GM11168 (cell line): ENCODE results near the gene FAM210A.
"Not testable (repeated sequence)": the region's sequence is repeated elsewhere in the genome, so short reads cannot be mapped to it uniquely, and the experiment has no call there.

ENCODE experiments used
- in situ Hi-C: fragments of 300-500 bp; cut with MboI; formaldehyde crosslinking; loops from one replicate; pipeline ENCODE4 v1.12.0; 2022; ENCODE audit warnings: low sequenced_read_pairs; ENCODE audit not compliant: unreplicated experiment

FAM210A gene

DNA sequence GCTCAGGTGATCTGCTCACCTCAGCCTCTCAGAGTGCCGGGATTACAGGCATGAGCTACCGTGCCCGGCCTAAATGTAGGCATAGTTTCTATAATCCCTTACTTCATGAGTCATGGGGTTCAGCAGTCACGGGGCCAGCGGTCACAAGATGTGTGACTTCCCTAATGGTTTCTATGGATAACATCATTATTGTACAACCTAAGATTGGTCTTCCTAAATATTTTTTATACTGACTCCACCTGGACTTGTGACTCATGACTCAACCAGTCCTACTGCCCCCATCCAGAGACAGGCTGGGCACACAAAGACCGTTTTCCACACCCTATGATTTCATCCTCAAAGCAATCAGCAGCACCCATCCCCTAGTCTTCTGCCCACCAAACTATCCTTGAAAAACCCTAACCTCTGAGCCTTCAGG lies 15.9 kb downstream of the FAM210A start:
- in situ Hi-C loops: no loop called here

DNA sequence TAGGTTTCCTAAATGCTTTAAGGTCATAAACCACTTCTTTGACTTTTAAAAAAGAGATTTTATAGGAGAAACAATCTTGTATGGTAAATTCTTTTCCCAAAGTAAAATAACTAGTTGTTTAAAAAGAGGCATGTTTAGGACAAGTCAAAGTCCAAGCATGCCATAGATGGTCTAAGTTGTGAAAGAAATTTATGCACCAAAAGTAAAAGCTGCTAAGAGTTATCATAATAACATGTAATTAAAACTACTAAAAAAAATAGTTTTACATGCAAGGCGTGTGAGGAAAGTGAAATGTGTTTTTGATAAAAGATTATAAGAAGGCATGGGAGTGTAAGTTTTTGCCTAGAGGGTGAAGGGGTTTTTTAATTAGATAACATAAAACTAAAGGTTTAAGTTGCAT lies 22.5 kb downstream of the FAM210A start:
- in situ Hi-C loops: no loop called here

DNA sequence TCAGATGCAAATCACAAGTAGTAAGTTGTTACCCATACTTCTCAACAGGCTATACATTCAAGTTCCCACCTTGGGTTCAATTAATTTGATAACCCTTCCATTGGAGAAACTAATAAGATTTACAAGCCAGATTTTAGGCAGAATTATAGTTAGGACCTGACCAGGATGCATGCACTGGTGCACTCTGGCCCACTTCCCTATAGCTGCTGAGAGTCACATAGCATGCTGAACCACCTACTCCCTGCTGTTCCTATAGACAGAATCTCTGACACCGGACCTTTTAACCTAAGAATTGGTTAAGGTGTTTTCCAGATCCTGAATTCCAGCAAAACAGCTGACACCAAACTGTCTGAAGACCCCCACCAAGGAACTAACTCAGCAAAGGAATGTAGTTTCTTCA lies 26.2 kb downstream of the FAM210A start:
- in situ Hi-C loops: no loop called here

DNA sequence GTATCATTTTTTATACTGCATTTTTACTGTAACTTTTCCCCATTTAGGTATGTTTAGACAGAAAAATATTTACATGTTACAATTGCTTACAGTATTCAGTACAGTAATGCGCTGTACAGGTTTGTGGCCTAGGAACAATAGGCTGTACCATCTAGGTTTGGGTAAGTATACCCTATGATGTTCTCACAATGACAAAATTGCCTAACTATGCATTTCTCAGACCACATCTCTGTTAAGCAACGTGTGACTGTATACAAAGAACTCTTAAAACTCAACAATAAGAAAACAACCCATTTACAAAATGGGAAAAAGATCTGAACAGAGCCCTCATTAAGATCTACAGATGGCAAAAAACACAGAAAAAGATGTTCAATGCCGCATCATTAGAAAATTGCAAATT lies 29.4 kb downstream of the FAM210A start:
- in situ Hi-C loops: no loop called here

DNA sequence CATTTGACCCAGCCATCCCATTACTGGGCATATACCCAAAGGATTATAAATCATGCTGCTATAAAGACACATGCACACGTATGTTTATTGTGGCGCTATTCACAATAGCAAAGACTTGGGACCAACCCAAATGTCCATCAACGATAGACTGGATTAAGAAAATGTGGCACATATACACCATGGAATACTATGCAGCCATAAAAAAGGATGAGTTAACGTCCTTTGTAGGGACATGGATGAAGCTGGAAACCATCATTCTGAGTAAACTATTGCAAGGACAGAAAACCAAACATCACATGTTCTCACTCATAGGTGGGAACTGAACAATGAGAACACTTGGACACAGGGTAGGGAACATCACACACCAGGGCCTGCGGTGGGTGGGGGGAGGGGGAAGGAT lies 31.0 kb downstream of the FAM210A start:
- in situ Hi-C loops: not testable (repeated sequence)

DNA sequence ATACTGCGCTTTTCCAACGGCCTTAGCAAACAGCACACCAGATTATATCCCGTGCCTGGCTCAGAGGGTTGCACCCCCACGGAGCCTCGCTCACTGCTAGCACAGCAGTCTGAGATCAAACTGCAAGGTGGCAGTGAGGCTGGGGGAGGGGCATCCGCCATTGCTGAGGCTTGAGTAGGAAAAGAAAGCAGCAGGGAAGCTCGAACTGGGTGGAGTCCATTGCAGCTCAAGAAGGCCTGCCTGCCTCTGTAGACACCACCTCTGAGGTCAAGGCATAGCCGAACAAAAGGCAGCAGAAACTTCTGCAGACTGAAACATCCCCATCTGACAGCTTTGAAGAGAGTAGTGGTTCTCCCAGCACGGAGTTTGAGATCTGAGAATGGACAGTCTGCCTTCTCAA lies 36.3 kb downstream of the FAM210A start:
- in situ Hi-C loops: not testable (repeated sequence)

DNA sequence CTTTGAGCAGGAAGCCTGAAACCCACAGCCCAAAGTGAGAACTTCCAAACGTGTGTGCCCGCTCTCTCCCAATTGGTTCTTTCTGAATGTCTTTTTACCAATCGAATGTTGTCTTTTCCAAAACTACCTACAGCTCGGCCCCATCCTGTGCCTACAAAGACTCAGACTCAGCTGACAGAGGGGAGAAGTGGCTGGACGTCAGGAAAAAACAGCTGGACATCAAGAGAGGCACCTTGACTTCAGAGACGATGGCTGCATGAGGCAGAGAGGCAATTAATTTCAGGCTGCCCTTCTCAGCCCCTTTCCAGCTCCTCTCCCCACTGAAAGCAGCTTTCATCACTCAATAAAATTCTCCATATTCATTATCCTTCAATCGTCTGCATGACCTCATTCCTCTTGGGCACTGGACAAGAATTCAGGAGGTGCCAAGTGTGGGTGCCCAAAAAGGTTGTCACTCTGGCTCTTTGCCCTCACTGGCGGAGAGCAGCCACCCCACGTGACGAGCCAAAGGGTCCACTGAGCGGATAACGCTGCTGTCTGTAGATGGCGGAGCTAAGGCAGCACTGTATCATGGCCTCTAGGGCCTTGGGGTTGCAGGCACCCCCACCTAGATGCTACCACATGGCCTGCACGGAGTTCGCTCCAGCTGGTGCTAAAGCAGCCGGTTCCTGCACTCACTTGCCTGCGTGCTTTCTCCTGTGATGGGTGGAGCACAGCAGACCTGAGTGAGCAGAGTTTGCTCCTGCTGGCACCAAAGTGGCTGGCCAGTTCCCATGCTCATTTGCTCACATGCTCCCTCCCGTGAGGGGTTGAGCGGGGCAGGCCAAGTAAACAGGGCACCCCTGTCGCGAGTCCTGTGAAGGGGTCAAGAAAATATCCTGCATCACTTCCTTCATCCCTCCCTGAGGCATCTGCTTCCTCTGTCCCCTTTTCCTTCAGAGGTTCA lies 37.9 kb downstream of the FAM210A start:
- in situ Hi-C loops: no loop called here

DNA sequence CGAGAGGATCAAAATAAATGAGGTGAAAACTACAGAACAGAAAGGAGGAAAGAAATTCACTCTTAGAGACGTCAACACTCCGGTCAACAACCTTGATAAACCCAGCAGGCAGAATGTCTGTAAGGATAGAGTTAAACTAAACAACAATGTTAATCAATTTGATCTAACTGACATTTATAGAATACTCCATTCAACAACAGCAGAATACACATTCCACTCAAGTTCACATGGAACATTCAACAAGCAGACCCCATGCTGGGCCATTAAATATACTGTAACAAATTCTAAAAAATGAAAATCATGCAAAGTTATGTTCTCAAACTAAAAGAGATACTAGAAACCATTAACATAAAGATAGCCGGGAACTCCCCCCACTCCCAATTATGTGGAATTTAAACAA lies 41.8 kb downstream of the FAM210A start:
- in situ Hi-C loops: no loop called here

DNA sequence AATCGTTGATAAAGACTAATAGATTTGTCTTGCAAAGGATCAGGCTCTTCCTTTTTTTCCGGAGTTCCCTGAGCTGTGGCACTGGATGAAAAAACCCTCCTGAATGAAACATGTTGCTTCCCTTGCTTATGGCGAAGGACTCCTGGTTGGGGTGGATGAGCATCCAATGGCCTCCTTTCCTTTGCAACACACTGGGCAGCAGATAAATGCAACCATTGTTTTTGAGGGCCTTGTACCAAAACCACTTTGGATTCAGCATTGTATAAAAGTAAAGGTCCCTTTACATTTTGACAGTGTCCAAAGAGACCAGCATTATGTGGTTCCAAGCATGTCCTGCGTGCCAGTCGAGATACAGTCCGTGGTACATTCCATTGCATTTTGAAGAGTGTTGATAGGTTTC lies 44.7 kb downstream of the FAM210A start:
- in situ Hi-C loops: no loop called here

DNA sequence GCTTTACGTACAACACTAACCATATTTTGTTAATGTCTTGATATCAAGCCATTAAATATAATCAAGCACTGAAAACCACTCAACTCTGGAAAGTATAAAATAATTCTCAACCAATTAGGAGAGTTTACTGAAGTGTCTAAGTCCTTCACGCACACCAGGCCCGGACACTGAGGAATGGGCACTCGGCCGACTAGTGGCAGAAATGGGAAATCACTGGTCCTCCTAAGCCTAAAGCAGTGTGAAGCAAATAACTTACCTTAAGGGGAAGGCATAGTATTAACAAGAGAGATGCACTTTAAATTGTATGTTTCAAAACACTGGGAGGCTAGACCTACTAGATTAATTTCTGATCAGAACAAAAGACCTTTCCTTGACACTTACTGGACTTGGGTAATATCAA lies 45.7 kb downstream of the FAM210A start:
- in situ Hi-C loops: no loop called here

DNA sequence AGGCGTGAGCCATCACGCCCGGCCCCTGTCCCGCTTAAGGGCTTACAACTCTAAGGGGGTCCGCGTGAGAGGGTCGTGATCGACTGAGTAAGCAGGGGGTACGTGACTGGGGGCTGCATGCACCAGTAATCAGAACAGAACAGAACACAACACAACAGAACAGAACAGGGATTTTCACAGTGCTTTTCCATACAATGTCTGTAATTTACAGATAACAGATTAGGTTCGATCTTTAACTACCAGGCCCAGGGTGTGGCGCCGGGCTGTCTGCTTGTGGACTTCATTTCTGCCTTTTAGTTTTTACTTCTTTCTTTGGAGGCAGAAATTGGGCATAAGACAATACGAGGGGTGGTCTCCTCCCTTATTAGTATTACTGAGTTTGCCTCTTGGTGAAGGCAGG lies 49.0 kb downstream of the FAM210A start:
- in situ Hi-C loops: not testable (repeated sequence)

DNA sequence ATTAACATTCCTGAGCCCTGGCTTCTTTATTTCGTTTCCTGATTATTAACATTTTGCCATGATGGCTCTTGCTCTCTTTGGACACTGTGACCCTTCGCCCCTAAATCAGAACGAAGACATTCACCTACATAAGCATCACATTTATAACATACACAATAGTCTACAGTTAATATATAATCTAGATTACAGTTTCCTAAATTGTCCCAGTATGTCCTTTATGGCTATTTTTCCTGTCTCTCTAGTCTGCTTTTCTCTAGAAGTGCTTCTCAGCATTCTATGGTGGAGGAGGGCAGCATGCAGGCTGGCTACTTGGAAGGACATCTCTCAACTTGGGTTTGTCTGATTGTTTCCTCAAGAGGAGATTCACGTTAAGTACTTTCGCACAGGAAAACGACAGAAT lies 49.9 kb downstream of the FAM210A start:
- in situ Hi-C loops: no loop called here

DNA sequence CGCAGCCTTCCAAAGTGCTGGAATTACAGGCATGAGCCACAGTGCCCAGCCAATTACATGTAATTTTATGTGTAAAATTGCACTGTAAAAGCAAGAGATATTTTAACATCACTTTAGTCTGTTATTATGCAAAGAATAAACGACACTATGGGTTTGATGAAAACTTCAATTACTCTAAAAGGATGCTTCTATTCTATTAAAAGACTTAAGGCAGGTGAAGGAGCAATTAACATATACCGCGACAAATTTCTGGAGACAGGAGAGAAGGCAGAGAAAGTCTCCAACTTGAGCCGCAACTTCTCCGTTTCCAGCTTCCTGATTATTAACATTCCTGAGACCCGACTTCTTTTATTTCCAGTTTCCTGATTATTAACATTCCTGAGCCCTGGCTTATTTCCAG lies 53.7 kb downstream of the FAM210A start:
- in situ Hi-C loops: no loop called here

DNA sequence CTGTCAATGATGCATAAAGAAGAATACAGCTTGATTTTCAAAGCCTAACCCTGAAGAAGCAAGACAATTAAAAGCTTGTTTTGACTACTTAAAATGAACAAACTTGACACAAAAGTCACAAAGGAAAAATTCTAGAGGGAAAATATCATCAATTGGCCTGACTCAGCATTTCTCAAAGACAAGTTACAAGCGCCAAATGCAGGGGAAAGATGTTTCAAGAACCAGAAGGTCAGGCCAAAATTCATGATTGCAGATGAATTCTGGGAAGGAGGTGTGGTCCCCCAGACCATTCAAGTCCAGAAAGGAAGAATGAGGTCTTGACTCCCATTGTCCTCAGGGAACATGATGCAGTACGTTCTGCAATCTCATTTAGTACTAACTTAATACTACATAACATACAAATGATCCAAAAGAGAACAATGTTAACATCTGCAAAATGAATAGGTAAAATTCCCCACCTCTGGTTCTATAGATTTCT lies 64.5 kb downstream of the FAM210A start:
- in situ Hi-C loops: no loop called here

DNA sequence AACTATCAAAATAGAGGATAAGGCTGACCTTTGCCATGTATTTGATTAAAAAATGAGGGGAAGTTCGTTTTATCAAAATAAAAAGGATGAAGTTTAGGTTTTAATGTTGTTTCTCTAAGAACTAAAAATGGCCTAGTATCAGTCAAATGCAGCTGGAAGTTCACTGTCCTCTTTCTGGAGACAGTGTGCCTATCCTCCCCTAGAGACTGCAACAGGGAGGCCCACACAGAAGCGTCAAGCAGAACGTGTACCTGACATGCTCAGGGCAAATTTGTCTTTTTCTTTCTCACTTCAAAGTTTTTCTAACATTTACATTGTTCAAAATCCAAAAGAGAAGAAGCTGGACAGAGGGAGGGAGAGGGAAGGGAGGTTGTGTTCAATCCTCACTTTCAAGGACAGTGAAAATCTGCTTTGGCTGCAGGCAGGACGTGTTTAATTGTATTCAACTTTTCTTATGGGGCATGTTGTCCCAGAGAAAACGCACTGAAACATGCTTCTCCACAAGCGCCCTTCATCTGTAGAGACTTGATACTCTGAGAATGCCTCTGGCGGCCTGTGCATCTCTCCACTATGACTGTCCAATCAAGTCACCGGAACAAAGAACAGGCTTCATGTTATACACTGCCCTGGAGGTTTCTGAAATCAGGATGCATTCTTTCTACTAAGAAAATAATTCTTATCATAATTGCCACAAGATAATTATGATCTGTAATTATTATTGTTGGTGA lies 65.1 kb downstream of the FAM210A start:
- in situ Hi-C loops: no loop called here

DNA sequence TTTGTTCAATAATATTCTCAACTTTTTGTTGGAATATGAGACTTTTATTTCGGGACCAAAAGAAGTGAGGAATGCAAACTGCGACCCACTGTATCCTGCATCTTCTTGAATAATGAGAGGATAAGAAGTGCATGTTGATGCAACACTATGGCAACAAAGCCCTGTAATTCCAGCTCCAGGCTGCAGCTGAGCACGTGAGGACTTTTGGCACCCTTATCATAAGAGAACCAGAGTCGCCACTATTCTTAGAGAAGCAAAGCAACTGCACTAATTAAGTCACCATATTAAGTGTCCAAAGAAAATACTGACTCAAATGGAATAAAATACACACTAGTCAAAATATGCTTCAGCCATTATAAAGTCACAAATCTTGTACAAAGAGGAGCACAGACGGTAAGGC lies 65.8 kb downstream of the FAM210A start:
- in situ Hi-C loops: no loop called here

DNA sequence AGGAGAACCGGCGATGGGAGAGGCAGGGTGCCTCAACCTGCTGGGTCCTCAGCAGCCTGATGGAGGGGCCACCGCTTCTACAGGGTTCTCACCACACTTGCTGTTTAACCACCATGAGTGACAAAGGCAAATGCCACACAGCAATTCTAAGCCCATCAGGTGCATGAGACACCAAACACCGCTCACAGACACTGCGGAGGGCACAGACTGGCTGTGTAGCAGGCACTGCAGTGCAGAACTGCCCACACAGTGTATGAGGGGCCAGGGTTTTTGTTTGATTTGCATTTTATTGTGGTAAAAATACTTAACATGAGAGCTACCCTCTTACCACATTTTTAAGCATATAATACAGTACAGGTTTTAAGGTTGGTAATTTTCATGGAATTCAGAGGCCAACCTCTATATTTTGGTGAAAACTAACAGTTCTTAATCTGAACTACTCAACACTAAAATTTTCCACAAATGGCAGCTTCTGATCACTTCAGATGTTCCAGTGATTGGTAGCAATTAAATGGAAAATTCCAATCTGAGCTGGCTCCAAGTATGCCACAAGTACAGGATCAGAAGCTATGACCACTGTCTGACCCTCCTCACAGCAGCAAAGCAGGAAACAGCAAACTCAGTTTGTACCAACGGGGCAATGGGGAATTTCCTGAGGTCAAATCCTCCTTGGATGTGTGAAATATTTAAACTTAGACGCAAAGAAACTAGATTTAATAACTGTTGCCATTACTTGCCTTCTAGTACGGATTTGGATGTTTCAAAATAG lies 67.7 kb downstream of the FAM210A start:
- in situ Hi-C loops: no loop called here

DNA sequence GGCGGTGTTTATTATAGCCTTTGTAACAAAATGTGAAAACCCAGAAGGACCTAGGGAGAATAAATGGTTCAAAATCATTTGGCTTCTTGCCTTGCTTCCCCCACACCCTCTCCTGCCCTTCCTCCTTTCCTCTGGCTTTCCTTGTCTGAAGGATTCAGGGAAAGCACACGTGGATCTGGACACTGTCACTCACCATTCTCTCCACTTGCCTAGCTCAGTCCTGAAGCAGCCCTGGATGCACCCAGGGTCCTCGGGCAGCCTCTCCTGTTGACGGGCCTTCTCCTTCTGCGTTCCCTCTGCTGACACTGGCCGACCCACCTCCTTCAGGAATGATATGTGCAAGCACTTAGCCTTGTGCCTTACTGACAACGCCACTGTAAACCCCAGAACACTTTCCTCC lies 68.4 kb downstream of the FAM210A start:
- in situ Hi-C loops: no loop called here

DNA sequence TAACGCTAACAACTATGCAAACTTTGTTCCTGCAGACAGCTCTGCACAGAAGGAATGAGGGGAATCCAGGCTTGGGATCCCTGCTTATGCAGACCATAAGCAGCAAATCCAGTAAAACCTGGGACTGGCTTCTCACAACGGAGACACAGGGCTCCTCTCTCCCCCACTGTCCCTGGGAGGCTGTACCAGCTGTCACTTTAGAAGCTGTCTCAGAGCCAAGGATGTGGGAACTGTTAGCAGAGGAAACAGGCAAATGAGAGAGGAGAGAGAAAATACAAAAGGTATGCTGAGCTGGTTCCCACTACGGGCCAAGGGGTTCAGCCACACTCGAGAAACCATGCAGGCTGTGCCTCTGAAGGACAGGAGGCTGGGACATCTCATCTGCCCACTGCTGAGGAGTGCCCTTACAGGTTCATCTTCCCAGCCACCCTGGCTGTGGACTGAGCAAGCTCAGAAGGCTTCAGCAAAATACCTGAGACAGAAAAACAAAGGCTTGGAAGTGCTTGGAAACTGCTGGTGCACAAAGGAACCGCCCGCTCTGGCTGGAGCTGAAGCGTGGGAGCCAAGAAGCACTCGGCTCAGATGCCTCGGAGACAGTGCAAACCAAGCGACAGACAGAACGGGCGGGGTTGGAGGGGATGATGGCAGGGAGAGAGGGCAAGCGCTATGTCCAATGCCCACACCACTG lies 72.5 kb downstream of the FAM210A start:
- in situ Hi-C loops: no loop called here
